Progenitor cell of endocrine pancreas (in vitro differentiated cells): ENCODE measurements around the gene TMEM170B. TPM values are rescaled to one million over a fixed set of nuclear protein-coding genes. Genes with fewer than 3 reads are reported as not detected.

Experiments used
- DNase-seq: peaks from one replicate; pipeline ENCODE4 v3.0.0; 2021; ENCODE audit warnings: low spot score; ENCODE audit not compliant: unreplicated experiment
- H3K27ac Mint-ChIP-seq: 2 replicates; pipeline ENCODE4 v1.8.0; 2021; ENCODE audit warnings: mild to moderate bottlenecking, moderate library complexity, mixed read lengths
- H3K27me3 Mint-ChIP-seq: 2 replicates; pipeline ENCODE4 v1.8.0; 2021; ENCODE audit warnings: mixed read lengths
- H3K36me3 Mint-ChIP-seq: 2 replicates; pipeline ENCODE4 v1.8.0; 2022; ENCODE audit warnings: mixed read lengths; ENCODE audit not compliant: insufficient read depth
- H3K4me1 Mint-ChIP-seq: 2 replicates; pipeline ENCODE4 v1.8.0; 2021; ENCODE audit warnings: low read depth, mixed read lengths
- H3K4me3 Mint-ChIP-seq: 2 replicates; pipeline ENCODE4 v1.8.0; 2021; ENCODE audit warnings: low read depth, mild to moderate bottlenecking, moderate library complexity, mixed read lengths
- H3K9me3 Mint-ChIP-seq: 2 replicates; pipeline ENCODE4 v1.8.0; 2021; ENCODE audit warnings: low read depth, mixed read lengths
- CTCF ChIP-seq: fragments of 200-600 bp; sonication (generic); IDR thresholded peaks from one replicate; pipeline ENCODE4 v1.5.0; 2021; ENCODE audit warnings: antibody characterized with exemption, mild to moderate bottlenecking; ENCODE audit not compliant: unreplicated experiment
- total RNA-seq: library from RNA; stranded (reverse); gene quantifications from 2 replicates; pipeline ENCODE4 v1.2.1, GENCODE V29; 2021

TMEM170B gene
- total RNA-seq, 1 donor from 2014 or later, result 7.6 TPM

GRCh38 chr6:11571073-11571472, 33.5 kb downstream of the TMEM170B start:
- Mint-ChIP-seq H3K27me3 (no peaks in the 10 kb centered on the region), H3K4me3 (no peak overlapping the region), H3K36me3 (peaks cover 10% of the 10 kb centered on the region), H3K27ac (no peak overlapping the region), H3K9me3 (no peaks in the 10 kb centered on the region), H3K4me1 (peaks cover 8% of the 10 kb centered on the region)
- no peak for TF ChIP-seq CTCF
- no peak for DNase-seq

- peak; percentile 88 for TF ChIP-seq CTCF
- Mint-ChIP-seq H3K27ac (no peak overlapping the region), H3K9me3 (no peaks in the 10 kb centered on the region), H3K4me1 (peaks cover 5% of the 10 kb centered on the region), H3K36me3 (peaks cover 3% of the 10 kb centered on the region), H3K4me3 (no peak overlapping the region), H3K27me3 (no peaks in the 10 kb centered on the region)
- peak; percentile 24 for DNase-seq
These were observed 38.0 kb downstream of the TMEM170B start for GRCh38 chr6:11575408-11576033.

GRCh38 chr6:11580686-11581405, 43.3 kb downstream of the TMEM170B start:
- no peaks in the 10 kb centered on the region for H3K27me3 Mint-ChIP-seq
- no peak for DNase-seq
- no peaks in the 10 kb centered on the region for H3K36me3 Mint-ChIP-seq
- TF ChIP-seq CTCF, result no peak
- H3K9me3 Mint-ChIP-seq, result no peaks in the 10 kb centered on the region
- no peak overlapping the region for H3K27ac Mint-ChIP-seq
- no peak overlapping the region for H3K4me3 Mint-ChIP-seq
- H3K4me1 Mint-ChIP-seq, result no peaks in the 10 kb centered on the region

- Mint-ChIP-seq H3K9me3 (no peaks in the 10 kb centered on the region), H3K36me3 (no peaks in the 10 kb centered on the region), H3K4me3 (no peak overlapping the region), H3K27me3 (no peaks in the 10 kb centered on the region), H3K4me1 (peaks cover 7% of the 10 kb centered on the region), H3K27ac (no peak overlapping the region)
- DNase-seq, result no peak
- TF ChIP-seq CTCF, result no peak
These were observed 46.7 kb downstream of the TMEM170B start for GRCh38 chr6:11584244-11584643.

GRCh38 chr6:11585426-11586016, 48.0 kb downstream of the TMEM170B start:
- no peaks in the 10 kb centered on the region for H3K36me3 Mint-ChIP-seq
- no peaks in the 10 kb centered on the region for H3K27me3 Mint-ChIP-seq
- peaks cover 7% of the 10 kb centered on the region for H3K4me1 Mint-ChIP-seq
- peak; percentile 70 for TF ChIP-seq CTCF
- H3K27ac Mint-ChIP-seq, result no peak overlapping the region
- H3K9me3 Mint-ChIP-seq, result no peaks in the 10 kb centered on the region
- H3K4me3 Mint-ChIP-seq, result no peak overlapping the region
- DNase-seq, result no peak
